ENCODE results near the gene FLOT2.
"Not testable (repeated sequence)": the region's sequence is repeated elsewhere in the genome, so short reads cannot be mapped to it uniquely, and the experiment has no call there.

FLOT2 gene

GRCh38 chr17:28858801-28859355 lies 38.7 kb downstream of the FLOT2 start:
- Mint-ChIP-seq H3K27ac (peak overlapping the region; percentile 86), H3K4me3 (no peak overlapping the region), H3K27me3 (no peaks in the 10 kb centered on the region), H3K4me1 (ENCODE audit: low read depth) (peaks cover 28% of the 10 kb centered on the region), H3K9me3 (no peaks in the 10 kb centered on the region), H3K36me3 (ENCODE audit: low read depth) (peaks cover 33% of the 10 kb centered on the region)

GRCh38 chr17:28857905-28858800 lies 39.4 kb downstream of the FLOT2 start:
- H3K9me3 Mint-ChIP-seq = no peaks in the 10 kb centered on the region
- H3K27me3 Mint-ChIP-seq = no peaks in the 10 kb centered on the region
- H3K27ac Mint-ChIP-seq = peak overlapping the region; percentile 86
- H3K4me1 Mint-ChIP-seq (ENCODE audit: low read depth) = peaks cover 31% of the 10 kb centered on the region
- peak overlapping the region; percentile 21 for H3K4me3 Mint-ChIP-seq
- H3K36me3 Mint-ChIP-seq (ENCODE audit: low read depth) = peaks cover 33% of the 10 kb centered on the region

DNA sequence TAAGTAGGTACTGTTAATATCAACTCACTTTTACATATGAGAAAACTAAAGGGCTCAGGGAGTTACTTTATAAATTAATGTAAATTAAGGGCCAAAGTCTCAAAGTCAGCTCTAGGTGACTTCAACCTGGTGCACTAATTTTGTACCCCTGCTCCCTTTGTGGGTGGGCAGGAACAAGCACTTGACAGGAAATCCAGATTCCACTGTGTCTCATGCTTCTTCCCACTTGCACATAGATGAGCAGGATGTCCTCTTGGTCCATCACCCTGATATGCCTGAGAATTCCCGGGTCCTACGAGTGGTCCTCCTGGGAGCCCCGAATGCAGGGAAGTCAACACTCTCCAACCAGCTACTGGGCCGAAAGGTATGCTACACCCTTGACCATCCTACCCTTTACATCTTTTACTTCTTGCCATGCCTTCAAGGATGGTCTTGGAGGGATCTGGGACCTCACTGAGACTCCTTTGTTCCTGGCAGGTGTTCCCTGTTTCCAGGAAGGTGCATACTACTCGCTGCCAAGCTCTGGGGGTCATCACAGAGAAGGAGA lies 41.4 kb downstream of the FLOT2 start:
- H3K27ac Mint-ChIP-seq = peak overlapping the region; percentile 94
- H3K4me3 Mint-ChIP-seq = peak overlapping the region; percentile 88
- H3K27me3 Mint-ChIP-seq = no peaks in the 10 kb centered on the region
- peaks cover 31% of the 10 kb centered on the region for H3K4me1 Mint-ChIP-seq (ENCODE audit: low read depth)
- peaks cover 26% of the 10 kb centered on the region for H3K36me3 Mint-ChIP-seq (ENCODE audit: low read depth)
- no peaks in the 10 kb centered on the region for H3K9me3 Mint-ChIP-seq

- peaks cover 31% of the 10 kb centered on the region for H3K4me1 Mint-ChIP-seq (ENCODE audit: low read depth)
- peak overlapping the region; percentile 94 for H3K27ac Mint-ChIP-seq
These were observed 42.2 kb downstream of the FLOT2 start for GRCh38 chr17:28855336-28855679.

DNA sequence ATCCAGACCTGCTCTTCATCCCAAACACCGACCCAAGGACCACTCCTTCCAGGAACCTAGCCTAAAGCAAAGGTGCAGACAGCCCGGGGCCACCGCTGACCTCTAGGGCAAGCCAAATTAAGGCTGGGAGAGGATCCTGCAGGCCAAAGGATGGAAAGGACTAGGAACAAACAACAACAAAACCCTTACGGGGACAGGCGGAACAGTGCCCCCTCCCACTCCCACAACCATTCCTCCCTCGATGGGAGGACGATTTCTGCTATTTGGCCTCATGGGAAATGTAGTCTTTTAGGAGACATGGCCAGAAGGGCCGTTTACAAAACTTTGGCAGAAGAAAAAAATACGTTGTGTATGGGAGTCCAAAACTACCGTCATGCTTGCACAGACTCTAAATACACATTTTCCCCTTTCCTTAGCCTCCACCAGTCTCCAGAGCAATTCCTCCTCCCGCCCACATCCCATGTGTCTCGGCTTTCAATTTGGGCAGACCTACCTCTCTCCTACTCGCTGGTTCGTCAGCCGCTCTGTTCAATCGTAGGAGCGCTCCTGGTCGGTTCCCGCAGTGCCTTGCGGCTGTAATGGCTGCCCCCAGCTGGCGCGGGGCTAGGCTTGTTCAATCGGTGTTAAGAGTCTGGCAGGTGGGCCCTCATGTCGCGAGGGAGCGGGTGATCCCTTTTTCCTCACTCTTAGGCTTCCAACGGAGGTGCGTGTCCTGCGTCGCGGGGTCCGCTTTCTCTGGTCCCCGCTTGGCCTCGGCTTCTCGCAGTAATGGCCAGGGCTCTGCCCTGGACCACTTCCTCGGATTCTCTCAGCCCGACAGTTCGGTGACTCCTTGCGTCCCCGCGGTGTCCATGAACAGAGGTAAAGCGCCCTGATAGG lies 42.8 kb downstream of the FLOT2 start, which contains the start of gene ERAL1:
ERAL1 (plus strand) TSS at position 560 of the 879 bp plus-strand sequence; CDS start at position 579, 19 bp downstream.
- H3K27ac Mint-ChIP-seq = peak within 1 kb of the TSS; percentile 94

More at GRCh38 chr17:28855336-28855679, 42.2 kb downstream of the FLOT2 start:
- H3K9me3 Mint-ChIP-seq = no peaks in the 10 kb centered on the region
- H3K36me3 Mint-ChIP-seq (ENCODE audit: low read depth) = peaks cover 23% of the 10 kb centered on the region
- H3K4me3 Mint-ChIP-seq = peak overlapping the region; percentile 88
- no peaks in the 10 kb centered on the region for H3K27me3 Mint-ChIP-seq

DNA sequence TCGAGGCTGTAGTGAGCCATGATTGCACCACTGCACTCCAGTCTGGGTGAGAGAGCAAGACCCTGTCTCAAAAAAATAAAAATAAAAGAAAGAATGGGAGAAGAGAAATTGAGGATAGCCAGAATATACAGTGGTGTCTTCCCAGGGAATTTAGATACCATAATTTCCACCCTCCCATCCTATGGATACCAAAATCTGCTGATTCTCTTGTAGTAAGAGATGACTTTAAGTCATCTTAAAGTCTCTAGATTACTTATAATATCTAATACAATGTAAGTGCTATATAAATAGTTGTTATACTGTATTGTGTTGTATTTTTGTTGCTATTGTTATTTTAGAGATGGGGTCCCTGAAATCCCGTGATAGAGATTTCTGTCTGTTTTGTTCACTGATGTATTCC lies 44.2 kb downstream of the FLOT2 start:
- H3K9me3 Mint-ChIP-seq = no peaks in the 10 kb centered on the region
- H3K4me1 Mint-ChIP-seq (ENCODE audit: low read depth) = peaks cover 32% of the 10 kb centered on the region
- H3K36me3 Mint-ChIP-seq (ENCODE audit: low read depth) = peaks cover 11% of the 10 kb centered on the region
- H3K27ac Mint-ChIP-seq = no peak overlapping the region
- peak overlapping the region; percentile 26 for H3K4me3 Mint-ChIP-seq
- no peaks in the 10 kb centered on the region for H3K27me3 Mint-ChIP-seq

More for the DNA sequence above, 42.8 kb downstream of the FLOT2 start, which contains the start of gene ERAL1:
- H3K27me3 Mint-ChIP-seq = no peaks in the 10 kb centered on the region
- H3K4me3 Mint-ChIP-seq = peak within 1 kb of the TSS; percentile 88
- H3K36me3 Mint-ChIP-seq (ENCODE audit: low read depth) = peaks cover 21% of the 10 kb centered on the region
- H3K4me1 Mint-ChIP-seq (ENCODE audit: low read depth) = peaks cover 31% of the 10 kb centered on the region
- H3K9me3 Mint-ChIP-seq = no peaks in the 10 kb centered on the region

DNA sequence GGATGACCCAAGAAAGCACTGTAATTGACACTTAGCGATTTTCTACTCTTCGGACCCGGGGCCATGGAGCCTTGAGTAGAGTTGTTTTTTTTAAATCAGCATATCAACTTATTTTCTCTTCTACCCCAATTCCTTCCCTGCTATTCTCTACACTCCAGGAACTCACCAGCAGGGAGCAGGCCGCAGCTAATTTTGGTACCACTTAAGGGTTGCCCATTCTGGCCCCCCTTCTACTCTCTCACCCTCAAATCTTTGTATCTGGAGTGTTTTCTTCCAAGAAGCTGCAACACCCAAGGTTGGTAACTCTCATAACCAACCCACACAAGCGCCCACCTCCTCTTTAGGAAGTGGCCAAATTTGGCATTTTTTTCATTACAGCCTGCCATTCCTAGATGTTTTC lies 48.3 kb downstream of the FLOT2 start:
- Mint-ChIP-seq H3K27me3 (no peaks in the 10 kb centered on the region), H3K36me3 (ENCODE audit: low read depth) (no peaks in the 10 kb centered on the region), H3K9me3 (no peaks in the 10 kb centered on the region), H3K4me1 (ENCODE audit: low read depth) (peaks cover 7% of the 10 kb centered on the region), H3K27ac (no peak overlapping the region), H3K4me3 (no peak overlapping the region)

DNA sequence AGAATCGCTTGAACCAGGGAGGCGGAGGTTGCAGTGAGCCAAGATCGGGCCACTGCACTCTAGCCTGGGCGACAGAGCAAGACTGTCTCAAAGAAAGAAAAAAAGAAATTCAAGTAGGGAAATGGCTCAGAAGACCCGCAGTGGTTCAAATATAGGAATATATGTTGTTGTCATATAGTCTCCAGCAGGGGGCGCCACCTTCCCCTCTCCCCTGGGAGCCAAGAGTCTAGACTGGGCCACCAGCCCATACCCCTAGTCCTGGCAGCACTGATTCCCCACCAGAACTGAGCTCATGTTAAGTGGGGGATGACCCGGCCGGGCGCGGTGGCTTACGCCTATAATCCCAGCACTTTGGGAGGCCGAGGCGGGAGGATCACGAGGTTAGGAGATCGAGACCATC lies 48.9 kb downstream of the FLOT2 start:
- not testable (repeated sequence) for H3K27me3 Mint-ChIP-seq; H3K9me3 Mint-ChIP-seq; H3K4me3 Mint-ChIP-seq; H3K4me1 Mint-ChIP-seq (ENCODE audit: low read depth); H3K27ac Mint-ChIP-seq; H3K36me3 Mint-ChIP-seq (ENCODE audit: low read depth)

- H3K9me3 Mint-ChIP-seq = not testable (repeated sequence)
These were observed 50.8 kb downstream of the FLOT2 start for GRCh38 chr17:28846699-28847098.

GRCh38 chr17:28846231-28846630 lies 51.3 kb downstream of the FLOT2 start:
- Mint-ChIP-seq H3K36me3 (ENCODE audit: low read depth) (no peaks in the 10 kb centered on the region), H3K27me3 (no peaks in the 10 kb centered on the region), H3K27ac (no peak overlapping the region), H3K4me3 (no peak overlapping the region), H3K9me3 (no peaks in the 10 kb centered on the region), H3K4me1 (ENCODE audit: low read depth) (peaks cover 20% of the 10 kb centered on the region)

More at GRCh38 chr17:28846699-28847098, 50.8 kb downstream of the FLOT2 start:
- H3K27ac Mint-ChIP-seq; H3K4me3 Mint-ChIP-seq; H3K36me3 Mint-ChIP-seq (ENCODE audit: low read depth); H3K27me3 Mint-ChIP-seq: not testable (repeated sequence)
- H3K4me1 Mint-ChIP-seq (ENCODE audit: low read depth) = peaks cover 17% of the 10 kb centered on the region

GRCh38 chr17:28843816-28844148 lies 53.8 kb downstream of the FLOT2 start:
- Mint-ChIP-seq H3K4me1 (ENCODE audit: low read depth) (peaks cover 34% of the 10 kb centered on the region), H3K36me3 (ENCODE audit: low read depth) (peaks cover 3% of the 10 kb centered on the region), H3K9me3 (no peaks in the 10 kb centered on the region), H3K27me3 (no peaks in the 10 kb centered on the region), H3K27ac (peak overlapping the region; percentile 41), H3K4me3 (peak overlapping the region; percentile 51)

GRCh38 chr17:28842282-28843012 lies 55.1 kb downstream of the FLOT2 start, which contains the start of gene FAM222B:
TSS of gene FAM222B (minus strand) at chr17:28842790. CDS start at chr17:28766667, 76,123 bp downstream.
- Mint-ChIP-seq H3K9me3 (no peaks in the 10 kb centered on the region), H3K4me3 (peak within 1 kb of the TSS; percentile 95), H3K27ac (peak within 1 kb of the TSS; percentile 95), H3K4me1 (ENCODE audit: low read depth) (peaks cover 36% of the 10 kb centered on the region), H3K36me3 (ENCODE audit: low read depth) (peaks cover 3% of the 10 kb centered on the region), H3K27me3 (no peaks in the 10 kb centered on the region)

DNA sequence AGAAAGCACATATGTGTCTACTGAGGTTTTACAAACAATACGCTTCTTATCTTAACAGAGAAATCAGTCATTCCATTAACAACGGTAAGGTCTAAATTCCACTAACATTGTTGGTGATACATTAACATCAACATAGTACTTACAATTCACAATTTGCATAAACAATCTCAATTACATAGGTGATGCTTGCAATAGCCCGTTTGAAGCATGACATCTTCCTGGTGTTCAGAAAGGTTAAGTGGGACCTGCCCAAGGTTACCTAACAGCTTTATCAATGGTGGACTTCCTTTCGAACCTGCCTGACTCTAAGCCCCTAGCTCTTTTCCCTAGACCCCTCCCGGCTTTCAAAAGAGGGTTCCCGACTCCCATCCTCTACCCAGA lies 55.6 kb downstream of the FLOT2 start:
- Mint-ChIP-seq H3K4me3 (peak overlapping the region; percentile 95), H3K36me3 (ENCODE audit: low read depth) (peaks cover 3% of the 10 kb centered on the region), H3K9me3 (no peaks in the 10 kb centered on the region), H3K27ac (peak overlapping the region; percentile 95), H3K27me3 (no peaks in the 10 kb centered on the region), H3K4me1 (ENCODE audit: low read depth) (peaks cover 36% of the 10 kb centered on the region)

GRCh38 chr17:28839221-28839620 lies 58.3 kb downstream of the FLOT2 start:
- peaks cover 6% of the 10 kb centered on the region for H3K36me3 Mint-ChIP-seq (ENCODE audit: low read depth)

More at GRCh38 chr17:28839221-28839620, 58.3 kb downstream of the FLOT2 start:
- Mint-ChIP-seq H3K4me3 (no peak overlapping the region), H3K9me3 (no peaks in the 10 kb centered on the region), H3K27ac (no peak overlapping the region), H3K27me3 (no peaks in the 10 kb centered on the region), H3K4me1 (ENCODE audit: low read depth) (peaks cover 38% of the 10 kb centered on the region)
